Progenitor cell of endocrine pancreas (in vitro differentiated cells): ENCODE data around the gene PUSL1. TPM values are rescaled to one million over a fixed set of nuclear protein-coding genes. Genes with fewer than 3 reads are reported as not detected.

ENCODE experiments used
- DNase-seq: peaks from one replicate; pipeline ENCODE4 v3.0.0; 2021; ENCODE audit warnings: low spot score; ENCODE audit not compliant: unreplicated experiment
- H3K27ac Mint-ChIP-seq: 2 replicates; pipeline ENCODE4 v1.8.0; 2021; ENCODE audit warnings: mild to moderate bottlenecking, moderate library complexity, mixed read lengths
- H3K27me3 Mint-ChIP-seq: 2 replicates; pipeline ENCODE4 v1.8.0; 2021; ENCODE audit warnings: mixed read lengths
- H3K36me3 Mint-ChIP-seq: 2 replicates; pipeline ENCODE4 v1.8.0; 2022; ENCODE audit warnings: mixed read lengths; ENCODE audit not compliant: insufficient read depth
- H3K4me1 Mint-ChIP-seq: 2 replicates; pipeline ENCODE4 v1.8.0; 2021; ENCODE audit warnings: low read depth, mixed read lengths
- H3K4me3 Mint-ChIP-seq: 2 replicates; pipeline ENCODE4 v1.8.0; 2021; ENCODE audit warnings: low read depth, mild to moderate bottlenecking, moderate library complexity, mixed read lengths
- H3K9me3 Mint-ChIP-seq: 2 replicates; pipeline ENCODE4 v1.8.0; 2021; ENCODE audit warnings: low read depth, mixed read lengths
- total RNA-seq: library from RNA; stranded (reverse); gene quantifications from 2 replicates; pipeline ENCODE4 v1.2.1, GENCODE V29; 2021
- TF ChIP-seq, protein P1 (sequence below): fragments of 200-600 bp; sonication (generic); IDR thresholded peaks from one replicate; pipeline ENCODE4 v1.5.0; 2021; ENCODE audit warnings: antibody characterized with exemption, mild to moderate bottlenecking; ENCODE audit not compliant: unreplicated experiment

The PUSL1 gene
- total RNA-seq, 1 donor from 2014 or later = 13.8 TPM

DNA sequence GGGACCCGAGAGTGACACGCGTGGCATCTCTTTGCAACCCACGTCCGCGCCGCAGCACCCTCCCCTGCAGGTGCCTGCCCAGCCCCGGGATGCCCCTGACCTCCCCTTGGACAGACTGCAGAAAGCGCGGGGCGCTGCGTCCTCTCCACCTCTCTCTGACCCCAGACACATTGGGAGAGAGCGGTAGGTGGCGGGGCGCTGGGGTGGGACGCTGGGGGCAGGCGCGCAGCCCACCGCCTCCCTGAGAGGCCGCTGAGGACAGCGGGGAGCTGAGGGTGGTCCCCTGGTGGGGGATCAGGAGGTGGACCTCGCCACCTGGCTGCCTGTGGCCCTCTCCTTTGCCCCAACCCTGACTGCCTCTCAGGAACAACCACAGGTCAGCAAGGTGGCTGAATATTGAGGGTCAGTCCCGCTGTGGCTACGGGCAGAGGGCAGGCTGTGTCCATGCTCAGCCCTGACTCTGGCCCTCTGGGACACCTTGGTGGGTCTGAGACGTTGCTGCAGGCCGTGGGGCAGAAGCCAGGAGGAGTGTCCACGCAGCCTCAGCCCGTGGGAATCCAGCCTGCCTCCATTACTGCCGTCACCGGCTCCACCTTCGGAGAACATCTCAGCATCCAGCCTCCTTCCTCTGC lies 34.0 kb upstream of the PUSL1 start:
- H3K36me3 Mint-ChIP-seq = peaks cover 5% of the 10 kb centered on the region
- no peak for DNase-seq
- no peaks in the 10 kb centered on the region for H3K27me3 Mint-ChIP-seq
- H3K27ac Mint-ChIP-seq = no peak overlapping the region
- H3K4me3 Mint-ChIP-seq = peak overlapping the region; percentile 71
- TF ChIP-seq, protein P1, sequence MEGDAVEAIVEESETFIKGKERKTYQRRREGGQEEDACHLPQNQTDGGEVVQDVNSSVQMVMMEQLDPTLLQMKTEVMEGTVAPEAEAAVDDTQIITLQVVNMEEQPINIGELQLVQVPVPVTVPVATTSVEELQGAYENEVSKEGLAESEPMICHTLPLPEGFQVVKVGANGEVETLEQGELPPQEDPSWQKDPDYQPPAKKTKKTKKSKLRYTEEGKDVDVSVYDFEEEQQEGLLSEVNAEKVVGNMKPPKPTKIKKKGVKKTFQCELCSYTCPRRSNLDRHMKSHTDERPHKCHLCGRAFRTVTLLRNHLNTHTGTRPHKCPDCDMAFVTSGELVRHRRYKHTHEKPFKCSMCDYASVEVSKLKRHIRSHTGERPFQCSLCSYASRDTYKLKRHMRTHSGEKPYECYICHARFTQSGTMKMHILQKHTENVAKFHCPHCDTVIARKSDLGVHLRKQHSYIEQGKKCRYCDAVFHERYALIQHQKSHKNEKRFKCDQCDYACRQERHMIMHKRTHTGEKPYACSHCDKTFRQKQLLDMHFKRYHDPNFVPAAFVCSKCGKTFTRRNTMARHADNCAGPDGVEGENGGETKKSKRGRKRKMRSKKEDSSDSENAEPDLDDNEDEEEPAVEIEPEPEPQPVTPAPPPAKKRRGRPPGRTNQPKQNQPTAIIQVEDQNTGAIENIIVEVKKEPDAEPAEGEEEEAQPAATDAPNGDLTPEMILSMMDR = no peak
- H3K9me3 Mint-ChIP-seq = no peaks in the 10 kb centered on the region
- H3K4me1 Mint-ChIP-seq = peaks cover 24% of the 10 kb centered on the region

DNA sequence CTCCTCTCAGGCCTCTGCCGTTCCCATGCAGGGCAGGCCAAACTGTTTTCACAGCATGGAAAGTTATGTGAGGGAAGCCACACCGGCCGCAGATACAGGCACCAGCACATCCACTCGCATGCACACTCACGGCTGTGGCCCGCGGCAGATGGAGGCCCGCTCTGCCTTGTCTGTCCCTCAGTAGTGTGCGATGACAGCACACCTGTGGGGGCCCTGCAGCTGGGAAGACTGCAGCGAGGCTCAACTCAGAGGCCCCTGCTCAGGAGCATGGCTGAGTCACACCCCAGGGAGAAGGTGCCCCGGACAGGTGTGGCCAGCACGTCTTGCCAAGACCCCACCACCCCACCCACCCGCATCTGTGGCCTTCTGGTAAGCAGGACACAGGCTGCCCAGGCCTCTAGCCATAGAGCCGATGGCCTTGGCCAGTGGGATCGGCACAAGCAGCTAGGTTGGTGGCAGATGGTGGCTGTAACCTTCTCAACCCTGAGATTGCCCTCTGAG lies 33.4 kb upstream of the PUSL1 start:
- H3K9me3 Mint-ChIP-seq = no peaks in the 10 kb centered on the region
- peak overlapping the region; percentile 71 for H3K4me3 Mint-ChIP-seq
- H3K4me1 Mint-ChIP-seq = peaks cover 24% of the 10 kb centered on the region
- TF ChIP-seq, protein P1 = no peak
- H3K27ac Mint-ChIP-seq = no peak overlapping the region
- H3K36me3 Mint-ChIP-seq = peaks cover 5% of the 10 kb centered on the region
- no peaks in the 10 kb centered on the region for H3K27me3 Mint-ChIP-seq
- DNase-seq = no peak

DNA sequence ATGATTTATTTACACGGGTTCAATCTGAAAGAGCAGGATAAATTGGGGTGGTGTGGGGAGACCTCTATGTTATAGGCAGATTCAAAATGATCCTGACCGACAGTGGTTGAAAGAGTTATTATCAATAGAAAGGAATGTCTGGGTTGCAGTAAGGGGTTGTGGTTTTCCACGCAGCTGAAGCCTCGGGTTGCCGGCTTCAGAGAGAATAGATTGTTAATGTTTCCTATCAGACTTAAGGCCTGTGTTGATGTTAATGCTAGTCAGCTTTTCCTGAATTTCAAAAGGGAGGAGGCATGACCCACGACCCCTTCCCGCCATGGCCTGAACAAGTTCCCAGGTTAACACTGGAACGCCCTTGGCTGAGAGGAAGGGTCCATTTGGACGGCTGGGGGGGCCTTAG lies 32.6 kb upstream of the PUSL1 start:
- H3K4me1 Mint-ChIP-seq = peaks cover 19% of the 10 kb centered on the region
- H3K27me3 Mint-ChIP-seq = no peaks in the 10 kb centered on the region
- H3K4me3 Mint-ChIP-seq = peak overlapping the region; percentile 44
- TF ChIP-seq, protein P1 = no peak
- H3K27ac Mint-ChIP-seq = peak overlapping the region; percentile 54
- no peak for DNase-seq
- H3K36me3 Mint-ChIP-seq = peaks cover 2% of the 10 kb centered on the region
- no peaks in the 10 kb centered on the region for H3K9me3 Mint-ChIP-seq

DNA sequence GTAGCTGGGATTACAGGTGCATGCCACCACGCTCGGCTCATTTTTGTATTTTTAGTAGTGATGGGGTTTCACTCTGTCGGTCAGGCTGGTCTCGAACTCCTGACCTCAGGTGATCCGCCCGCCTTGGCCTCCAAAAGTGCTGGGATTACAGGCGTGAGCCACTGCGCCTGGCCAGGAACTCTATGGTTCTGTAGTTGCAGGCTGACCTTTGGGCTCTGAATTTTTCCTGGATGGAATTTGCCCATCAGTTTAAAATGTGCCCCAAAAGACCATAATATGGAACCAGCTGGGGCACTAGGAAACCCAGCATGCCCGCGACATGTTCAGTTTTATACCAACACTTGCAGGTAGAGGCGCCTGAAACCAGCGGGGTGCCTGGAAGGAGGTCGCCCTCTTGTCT lies 29.8 kb upstream of the PUSL1 start:
- Mint-ChIP-seq H3K27ac (no peak overlapping the region), H3K9me3 (no peaks in the 10 kb centered on the region), H3K36me3 (no peaks in the 10 kb centered on the region), H3K4me3 (no peak overlapping the region), H3K4me1 (peaks cover 4% of the 10 kb centered on the region), H3K27me3 (no peaks in the 10 kb centered on the region)
- DNase-seq = no peak
- TF ChIP-seq, protein P1 = no peak

DNA sequence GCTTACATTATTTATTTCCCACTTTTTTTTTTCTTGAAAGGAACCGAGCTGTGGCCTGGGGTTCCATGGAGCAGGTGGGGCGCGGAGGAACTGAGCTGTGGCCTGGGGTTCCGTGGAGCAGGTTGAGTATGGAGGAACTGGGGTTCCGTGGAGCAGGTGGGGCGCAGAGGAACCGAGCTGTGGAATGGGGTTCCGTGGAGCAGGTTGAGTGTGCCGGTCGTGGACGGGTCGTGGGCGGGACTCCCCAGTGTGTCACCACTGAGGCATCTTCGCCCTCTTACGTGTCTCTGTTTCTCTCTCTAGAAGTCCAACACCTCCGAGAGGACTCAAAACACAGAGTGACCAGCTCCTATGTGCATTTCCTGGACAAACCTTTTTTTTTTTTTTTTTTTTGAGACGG lies 29.4 kb upstream of the PUSL1 start:
- TF ChIP-seq, protein P1 = no peak
- DNase-seq = no peak
- no peak overlapping the region for H3K4me3 Mint-ChIP-seq
- H3K27ac Mint-ChIP-seq = no peak overlapping the region
- H3K4me1 Mint-ChIP-seq = peaks cover 4% of the 10 kb centered on the region
- no peaks in the 10 kb centered on the region for H3K9me3 Mint-ChIP-seq
- H3K36me3 Mint-ChIP-seq = no peaks in the 10 kb centered on the region
- H3K27me3 Mint-ChIP-seq = no peaks in the 10 kb centered on the region
